Activated CD8-positive, alpha-beta T cell treated with anti-CD3 and anti-CD28 coated beads, Interleukin-2, amount 10 ng/mL, durations not matched to agents 7 days and 5 days (primary cell): ENCODE measurements around the gene MAGEA3. TPM values are rescaled to one million over a fixed set of nuclear protein-coding genes. Genes with fewer than 3 reads are reported as not detected.

Source experiments
- total RNA-seq, 2 experiments: library from RNA; stranded (reverse); gene quantifications; one replicate each; pipeline ENCODE4 v1.2.3, GENCODE V29; 2021

MAGEA3 gene
- total RNA-seq, 2 experiments from 2014 or later = not detected

Other genes starting within 250 kb of the MAGEA3 start
- gene GABRA3, start 247.5 kb upstream of the MAGEA3 start, total RNA-seq = not detected
- gene GABRQ, start 60.9 kb upstream of the MAGEA3 start, total RNA-seq = not detected
- not detected for gene CSAG2, start 10.5 kb downstream of the MAGEA3 start, total RNA-seq
- not detected for gene MAGEA2B, start 15.8 kb downstream of the MAGEA3 start, total RNA-seq
- not detected for gene CSAG1, start 34.9 kb downstream of the MAGEA3 start, total RNA-seq
- gene MAGEA12, start 35.0 kb downstream of the MAGEA3 start, total RNA-seq = not detected
- gene MAGEA2, start 55.0 kb downstream of the MAGEA3 start, total RNA-seq = not detected
- gene CSAG3, start 60.4 kb downstream of the MAGEA3 start, total RNA-seq = not detected
- gene MAGEA6, start 70.9 kb downstream of the MAGEA3 start, total RNA-seq = not detected
- 10 to 100 TPM; 11.1 to 11.6 TPM for gene CETN2, start 132.0 kb downstream of the MAGEA3 start, total RNA-seq
- gene NSDHL, start 132.3 kb downstream of the MAGEA3 start, total RNA-seq = 10 to 100 TPM; 14.2 to 15.5 TPM
- under 1 TPM; 0.84 to 0.97 TPM for gene ZNF185, start 199.3 kb downstream of the MAGEA3 start, total RNA-seq